ENCODE results near the gene METTL18. TPM values are rescaled to one million over a fixed set of nuclear protein-coding genes. Genes with fewer than 3 reads are reported as not detected.
A peak's percentile ranks its signal among the peaks of the same experiment; 100 is the strongest.
"Not testable (repeated sequence)": the region's sequence is repeated elsewhere in the genome, so short reads cannot be mapped to it uniquely, and the experiment has no call there.

Gene METTL18
- 1 to 10 TPM; 5.1 to 6.3 TPM for total RNA-seq
- long read RNA-seq, partial matches to known transcripts = 0 of 4 reads
- long read RNA-seq, other reads (novel, unspliced or antisense) = 0 of 4 reads

DNA sequence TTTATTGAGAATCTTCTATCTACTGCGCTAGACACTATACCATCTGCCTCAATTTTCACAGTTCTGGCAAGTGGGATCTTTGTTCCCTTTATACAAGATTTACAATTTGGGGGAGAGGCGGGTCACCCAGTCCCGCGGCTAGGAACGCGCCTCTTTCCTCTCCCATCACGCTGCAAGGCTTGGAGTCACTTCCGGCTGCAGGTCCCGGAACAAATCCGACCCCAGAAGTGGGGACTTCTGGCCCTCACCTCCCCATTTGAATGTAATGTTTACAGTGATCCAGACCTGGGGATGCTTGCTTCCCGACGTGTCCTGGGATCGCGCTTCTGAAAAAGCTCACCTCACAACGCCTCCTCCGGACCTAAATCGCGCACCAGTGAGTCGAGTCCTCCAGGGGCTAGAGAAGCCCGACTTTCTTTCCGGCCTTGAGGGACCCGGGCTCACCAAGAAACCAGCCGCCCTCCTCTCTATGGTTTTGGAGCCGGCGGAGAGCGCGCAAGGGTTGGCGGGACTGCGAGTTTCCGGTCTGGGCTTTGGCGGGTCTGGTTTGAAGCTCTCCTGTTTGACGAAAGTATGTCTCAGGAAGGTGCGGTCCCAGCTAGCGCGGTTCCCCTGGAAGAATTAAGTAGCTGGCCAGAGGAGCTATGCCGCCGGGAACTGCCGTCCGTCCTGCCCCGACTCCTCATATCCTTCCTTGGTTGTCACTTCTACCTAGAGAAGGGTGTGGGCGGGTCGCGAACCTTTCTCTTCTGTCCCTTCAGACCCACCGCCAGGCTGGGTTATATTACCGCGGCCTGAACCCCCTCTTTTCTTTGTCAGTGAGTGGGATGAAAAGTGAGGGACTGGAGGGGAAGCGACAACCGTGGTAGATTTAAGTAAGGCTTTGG lies at the start of gene METTL18:
Gene METTL18 (minus strand): TSS at position 378 of the 887 bp plus-strand sequence. CDS start 1,212 bp downstream, outside the sequence.
- ATAC-seq = peak; percentile 100
- intact Hi-C loops (cut with DNase I) = no loop called here
- peak; percentile 92 for DNase-seq

DNA sequence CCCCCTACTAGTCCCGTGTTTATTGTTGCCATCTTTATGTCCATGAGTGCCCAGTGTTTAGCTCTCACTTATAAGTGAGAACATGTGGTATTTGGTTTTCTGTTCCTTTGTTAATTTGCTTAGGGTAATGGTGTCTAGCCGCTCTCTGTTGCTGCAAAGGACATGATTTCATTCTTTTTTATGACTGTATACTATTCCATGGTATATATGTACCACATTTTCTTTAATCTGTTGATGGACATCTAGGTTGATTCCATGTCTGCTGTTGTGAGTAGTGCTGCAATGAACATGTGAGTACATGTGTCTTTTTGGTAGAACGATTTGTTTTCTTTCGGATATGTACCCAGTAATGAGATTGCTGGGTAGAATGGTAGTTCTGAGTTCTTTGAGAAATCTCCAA lies 44.2 kb upstream of the METTL18 start:
- ATAC-seq (no peak), DNase-seq (no peak)
- intact Hi-C loops (cut with DNase I) = no loop called here

DNA sequence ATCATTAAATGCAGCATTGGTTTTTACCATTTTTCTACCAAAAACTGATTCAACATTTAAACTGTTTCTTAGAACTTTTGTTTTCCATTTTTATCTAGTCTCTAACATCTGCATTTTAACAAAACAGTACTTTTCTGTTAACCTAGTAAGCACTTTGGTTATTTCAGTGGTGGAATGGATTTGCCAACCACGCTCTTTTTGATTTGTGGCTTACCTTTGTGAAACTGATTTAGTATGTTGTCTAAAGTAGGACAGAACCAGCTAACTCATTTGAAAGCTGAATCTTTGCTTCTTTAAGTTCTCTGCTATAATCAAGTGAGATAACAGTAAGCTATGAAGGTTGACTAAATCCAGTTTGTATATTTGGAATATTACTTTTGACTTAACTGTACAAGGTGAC lies 41.5 kb upstream of the METTL18 start:
- DNase-seq = no peak
- no peak for ATAC-seq
- intact Hi-C loops (cut with DNase I) = no loop called here

DNA sequence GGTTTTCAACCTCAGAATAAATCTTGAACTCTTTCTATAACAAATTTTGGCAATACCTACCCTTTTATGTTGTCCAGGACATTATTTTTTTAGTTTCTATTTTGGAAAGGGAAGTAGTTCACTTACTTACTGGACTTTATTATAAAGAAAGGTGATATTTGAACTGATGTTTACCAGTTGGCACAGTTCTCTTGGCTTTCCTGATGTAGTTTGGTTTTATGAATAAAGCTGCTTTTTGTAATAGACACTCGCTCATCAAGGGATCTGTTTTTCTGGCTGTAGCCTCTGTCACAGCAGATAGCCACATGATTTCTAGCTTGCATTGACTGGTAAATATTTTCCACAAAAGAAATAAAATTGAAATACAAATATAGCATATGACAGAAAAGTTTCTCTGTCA lies 40.9 kb upstream of the METTL18 start:
- DNase-seq (no peak), ATAC-seq (no peak)
- intact Hi-C loops (cut with DNase I) = no loop called here

DNA sequence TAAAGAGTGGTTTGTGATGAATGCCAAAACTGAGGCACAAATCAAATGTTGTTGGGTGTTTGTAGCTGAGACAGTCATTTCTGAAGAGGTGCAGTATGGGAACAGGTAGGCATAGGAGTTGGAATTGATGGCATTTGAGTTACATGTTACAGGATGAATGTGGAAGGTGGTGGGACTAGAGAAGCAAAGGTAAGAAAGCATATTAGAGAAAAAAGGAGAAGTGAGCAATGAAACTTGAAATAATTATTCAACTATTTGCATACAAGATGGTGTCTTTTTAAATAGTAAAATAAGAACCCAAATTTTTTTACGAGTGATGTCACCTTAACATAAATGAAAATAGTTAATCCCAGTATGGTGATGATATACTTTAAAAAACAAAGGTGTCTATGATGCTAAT lies 40.2 kb upstream of the METTL18 start:
- ATAC-seq = no peak
- intact Hi-C loops (cut with DNase I) = no loop called here
- DNase-seq = no peak

DNA sequence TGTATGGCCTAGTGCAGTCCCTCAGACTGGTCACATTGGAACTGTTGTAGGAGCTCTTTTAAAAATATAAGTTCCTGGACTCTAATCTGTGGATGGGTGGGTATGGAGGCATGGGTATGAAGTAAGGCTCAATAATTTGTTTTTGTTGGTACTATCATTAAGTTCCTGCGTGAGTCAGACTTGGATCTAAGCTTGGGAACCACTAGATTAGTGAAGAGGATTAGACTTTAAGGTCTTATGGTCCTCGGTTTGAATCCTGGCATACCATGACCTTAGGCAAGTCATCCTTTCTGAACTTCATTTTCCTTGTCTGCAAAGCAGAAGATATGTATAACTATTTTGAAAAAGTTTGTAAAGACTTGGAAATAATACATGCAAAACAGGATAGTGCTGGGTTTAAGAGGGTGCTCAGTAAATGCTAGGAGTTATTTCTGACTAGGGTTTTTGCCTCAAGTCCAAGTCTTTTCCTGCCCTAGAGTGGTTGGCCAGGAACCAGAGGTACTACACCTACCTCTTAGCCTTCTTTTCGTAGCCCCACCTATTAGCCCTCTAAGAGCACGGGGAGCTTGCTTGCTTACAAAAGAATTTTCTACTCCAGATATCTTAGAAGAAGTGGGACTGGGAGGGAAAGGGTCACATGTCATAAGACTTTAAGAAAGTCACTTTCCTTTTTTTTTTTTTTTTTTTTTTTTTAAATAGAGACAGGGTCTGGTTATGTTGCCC lies 38.6 kb upstream of the METTL18 start:
- no peak for DNase-seq
- intact Hi-C loops (cut with DNase I) = no loop called here
- no peak for ATAC-seq

DNA sequence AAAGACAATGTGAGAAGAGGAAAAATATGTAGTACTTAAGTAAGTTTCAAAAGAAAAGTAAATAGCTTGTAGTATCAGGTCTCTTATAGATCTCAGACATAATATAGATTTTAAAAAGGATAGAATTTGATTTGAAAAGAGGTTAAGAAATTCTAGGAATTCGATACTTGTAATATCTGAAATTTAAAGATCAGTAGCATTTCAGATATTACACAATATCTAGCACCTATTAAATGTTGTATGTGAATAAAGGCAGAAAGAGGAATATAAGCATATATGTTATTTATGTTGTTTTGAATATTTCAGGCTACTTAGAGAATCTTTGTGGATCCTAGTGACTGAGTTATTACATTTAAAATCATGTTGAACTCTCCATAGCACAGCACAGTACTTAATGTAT lies 35.0 kb upstream of the METTL18 start:
- DNase-seq (no peak), ATAC-seq (no peak)
- intact Hi-C loops (cut with DNase I) = no loop called here

DNA sequence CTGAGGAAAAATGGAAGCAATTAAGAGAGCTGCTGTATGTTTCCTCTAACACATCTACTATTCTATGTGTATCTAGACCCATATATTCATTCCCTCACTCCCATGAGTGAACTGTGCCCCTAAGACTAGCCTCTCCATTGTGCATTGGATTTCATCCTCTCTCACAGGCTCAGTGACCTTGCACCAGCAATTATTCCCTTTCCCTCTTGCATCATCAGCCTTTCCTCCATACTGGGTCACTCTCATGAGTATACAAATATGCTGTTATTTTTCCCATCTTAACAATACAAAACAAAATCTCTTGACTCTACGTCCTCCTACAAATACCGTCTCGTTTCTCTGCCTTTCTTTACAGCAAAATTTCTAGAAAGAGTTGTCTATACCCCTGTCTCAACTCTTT lies 29.4 kb upstream of the METTL18 start:
- intact Hi-C loops (cut with DNase I) = no loop called here
- no peak for ATAC-seq
- DNase-seq = no peak

DNA sequence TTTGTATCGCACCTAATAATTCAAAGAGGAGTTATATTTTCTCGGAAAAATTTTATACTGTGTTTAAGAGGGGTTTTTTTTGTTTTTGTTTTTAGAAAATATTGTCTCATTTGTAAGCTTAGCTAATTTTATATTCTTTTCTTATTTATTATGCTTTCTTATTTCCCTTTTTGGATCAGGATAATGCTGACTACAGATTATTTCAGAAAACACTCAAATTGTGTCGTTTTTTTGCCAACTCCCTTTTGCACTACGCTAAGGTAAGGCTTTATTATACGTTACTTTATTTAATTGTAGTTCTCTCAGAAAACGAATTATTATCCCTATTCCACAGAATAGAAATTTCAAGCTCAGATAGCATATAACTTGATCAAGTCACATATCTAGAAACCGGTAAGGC lies 26.8 kb upstream of the METTL18 start:
- intact Hi-C loops (cut with DNase I) = no loop called here
- no peak for ATAC-seq
- DNase-seq = no peak

DNA sequence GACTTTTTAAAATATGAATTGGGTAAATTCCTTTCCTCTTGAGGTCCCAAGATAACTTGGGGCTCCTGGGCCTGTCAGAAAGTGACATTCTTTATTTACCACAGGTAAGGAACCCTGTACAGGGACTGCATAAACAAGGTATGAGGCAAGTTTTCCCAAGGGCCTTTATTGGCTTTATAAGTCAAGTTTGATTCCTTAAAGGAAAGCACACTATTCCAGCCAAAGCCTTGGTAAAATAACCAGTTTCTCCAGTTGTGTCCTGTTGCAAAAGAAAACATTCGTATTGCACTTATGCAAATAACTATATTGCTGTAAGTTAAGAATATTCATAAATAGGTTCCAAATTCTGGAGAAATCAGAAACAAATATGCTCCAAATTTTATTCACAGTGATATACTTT lies 21.9 kb upstream of the METTL18 start:
- no peak for ATAC-seq
- intact Hi-C loops (cut with DNase I) = no loop called here

DNA sequence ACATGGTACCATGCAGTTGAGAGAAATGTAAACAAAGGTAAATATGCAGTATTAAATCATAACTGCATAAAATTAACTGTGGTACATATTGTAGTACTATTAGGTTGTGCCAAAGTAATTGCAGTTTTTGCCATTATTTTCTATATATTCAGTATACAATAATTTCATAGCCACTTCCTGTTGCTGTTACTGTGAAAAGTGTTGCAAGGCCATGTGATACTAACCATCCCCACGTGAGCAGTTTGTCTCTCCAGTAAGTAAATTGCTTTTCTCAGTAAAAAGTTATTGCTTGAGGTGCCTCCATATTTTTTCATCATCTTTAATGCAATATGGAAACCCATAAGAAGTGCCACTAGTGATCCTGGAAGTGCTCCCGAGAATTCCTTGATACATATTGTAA lies 19.6 kb upstream of the METTL18 start:
- intact Hi-C loops (cut with DNase I) = no loop called here
- no peak for DNase-seq
- ATAC-seq = no peak

More for the DNA sequence above, 21.9 kb upstream of the METTL18 start:
- no peak for DNase-seq

DNA sequence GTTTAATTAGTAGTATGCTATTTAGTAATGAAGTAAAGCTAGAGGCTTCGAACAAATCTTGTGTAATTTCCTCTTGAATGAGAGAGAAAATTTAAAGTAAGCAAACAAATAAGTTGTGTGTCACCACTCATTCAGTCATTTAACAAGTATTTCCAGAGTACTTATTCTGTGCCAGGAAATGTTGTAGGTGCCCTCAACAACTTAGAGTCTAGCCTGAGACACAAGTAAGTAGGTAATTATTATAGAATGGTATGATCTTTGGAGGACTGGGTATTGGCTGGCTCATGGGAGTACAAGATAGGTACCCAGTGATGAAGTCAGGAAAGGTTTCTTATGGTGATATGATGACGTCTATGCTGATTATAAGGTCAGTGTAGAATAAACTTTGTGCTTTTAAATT lies 17.4 kb upstream of the METTL18 start:
- ATAC-seq (no peak), DNase-seq (no peak)
- intact Hi-C loops (cut with DNase I) = no loop called here

DNA sequence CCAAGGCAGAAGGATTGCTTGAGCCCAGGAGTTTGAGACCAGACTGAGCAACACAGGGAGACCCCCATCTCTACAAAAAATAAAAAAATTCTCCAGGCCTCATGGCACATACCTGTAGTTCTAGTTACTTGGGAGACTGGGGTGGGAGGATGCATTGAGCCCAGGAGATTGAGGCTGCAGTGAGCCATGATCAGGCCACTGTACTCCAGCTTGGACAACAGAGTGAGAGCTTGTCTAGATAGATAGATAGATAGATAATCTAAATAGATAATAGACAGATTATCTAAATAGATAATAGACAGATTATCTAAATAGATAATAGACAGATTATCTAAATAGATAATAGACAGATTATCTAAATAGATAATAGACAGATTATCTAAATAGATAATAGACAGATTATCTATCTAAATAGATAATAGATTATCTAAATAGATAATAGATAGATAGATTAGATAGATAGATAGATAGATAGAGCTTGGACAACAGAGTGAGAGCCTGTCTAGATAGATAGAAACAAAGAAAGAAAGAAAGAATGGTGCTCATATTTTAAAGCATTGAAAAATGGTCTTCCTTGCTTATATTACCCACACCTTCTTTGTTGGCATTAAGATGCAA lies 16.8 kb upstream of the METTL18 start:
- intact Hi-C loops (cut with DNase I); ATAC-seq; DNase-seq: not testable (repeated sequence)

DNA sequence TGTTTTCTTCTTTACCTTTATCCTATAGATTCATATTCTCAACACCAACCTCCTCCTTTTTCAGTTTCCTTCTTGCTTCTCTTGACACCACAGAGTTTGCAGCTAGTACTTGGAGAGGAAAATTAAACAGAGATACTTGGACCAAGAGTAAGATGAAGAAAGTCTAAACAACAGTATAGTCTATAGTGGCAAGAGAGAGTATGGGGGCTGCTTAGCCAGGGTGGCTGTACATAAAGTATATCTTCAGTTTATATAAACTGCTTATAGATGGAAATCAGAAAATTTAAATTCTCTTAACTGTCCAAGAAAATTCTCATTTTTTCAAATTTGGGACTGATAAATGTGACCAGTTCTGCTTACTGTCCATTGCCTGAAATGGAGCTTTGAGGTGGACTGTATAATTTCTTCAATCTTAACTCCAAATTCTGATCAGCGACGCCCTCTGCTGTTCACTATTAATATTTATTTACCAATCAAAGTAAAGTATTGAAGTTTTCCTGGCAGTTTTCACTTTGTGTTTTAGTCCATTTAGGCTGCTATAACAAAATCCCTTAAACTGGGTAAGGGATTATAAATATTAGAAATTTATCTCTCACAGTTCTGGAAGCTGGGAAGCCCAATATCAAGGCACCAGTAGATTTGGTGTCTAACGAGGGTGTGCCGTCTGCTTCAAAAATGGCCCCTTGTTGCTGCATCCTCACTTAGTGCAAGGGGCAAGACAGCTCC lies 14.8 kb upstream of the METTL18 start:
- DNase-seq = peak; percentile 23
- intact Hi-C loops (cut with DNase I) = loop anchor here in 1 of 2 donors (5.0 kb wide), 2 partner anchors 207 to 257 kb away; no protein-coding TSS in a partner anchor
- ATAC-seq = no peak

DNA sequence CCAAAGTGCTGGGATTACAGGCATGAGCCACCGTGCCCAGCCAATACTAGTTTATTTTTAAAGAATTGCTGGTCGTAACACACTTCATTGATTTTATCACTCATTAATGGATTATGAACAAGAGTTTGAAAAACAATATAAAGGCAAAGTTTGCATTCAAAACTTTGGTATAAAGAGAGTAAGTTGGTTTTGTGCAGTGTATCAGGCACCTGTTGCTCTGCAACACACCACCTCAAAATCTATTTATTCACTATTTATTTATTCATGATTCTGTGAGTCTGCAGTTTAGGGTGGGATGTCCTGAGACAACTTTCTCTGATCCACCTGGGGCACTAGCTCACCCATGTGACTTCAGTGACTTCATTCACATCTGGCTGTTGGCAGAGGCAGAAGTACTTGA lies 10.2 kb upstream of the METTL18 start:
- ATAC-seq (no peak), DNase-seq (no peak)
- intact Hi-C loops (cut with DNase I) = loop anchor here in 1 of 2 donors (5.0 kb wide), 2 partner anchors 203 to 253 kb away; no protein-coding TSS in a partner anchor

DNA sequence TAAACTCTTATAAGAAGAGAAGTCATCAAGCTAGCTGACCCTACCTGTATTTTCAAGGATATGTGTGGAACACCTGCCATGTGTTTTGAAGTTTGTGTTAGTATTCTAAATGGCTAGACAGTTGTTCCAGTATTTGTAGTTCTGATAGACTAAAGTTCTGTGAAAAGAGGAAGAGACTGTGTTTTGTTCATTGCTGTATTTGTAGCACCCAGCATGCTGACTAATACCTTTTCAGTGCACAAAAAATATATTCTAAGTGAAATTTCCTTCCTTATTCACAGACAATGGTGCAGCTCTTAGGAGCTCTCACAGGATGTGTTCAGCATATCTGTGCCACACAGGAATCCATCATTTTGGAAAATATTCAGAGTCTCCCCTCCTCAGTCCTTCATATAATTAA lies 8.2 kb upstream of the METTL18 start:
- intact Hi-C loops (cut with DNase I) = no loop called here
- ATAC-seq (no peak), DNase-seq (no peak)

DNA sequence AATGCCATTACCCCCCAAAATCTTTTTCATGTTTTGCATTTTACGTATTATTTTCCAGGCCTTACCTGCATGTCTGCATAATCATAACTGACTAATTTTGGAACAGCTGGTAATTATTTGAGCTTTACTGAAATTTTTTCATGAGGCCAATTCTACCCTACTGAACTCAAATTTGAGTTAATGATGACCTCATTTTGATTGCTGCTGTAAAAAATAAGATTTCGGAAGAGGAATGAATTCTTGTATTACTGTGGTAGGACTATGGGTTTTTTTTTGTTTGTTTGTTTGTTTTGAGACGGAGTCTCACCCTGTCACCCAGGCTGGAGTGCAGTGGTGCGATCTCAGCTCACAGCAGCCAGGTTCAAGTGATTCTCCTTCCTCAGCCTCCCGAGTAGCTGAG lies 2.6 kb upstream of the METTL18 start:
- intact Hi-C loops (cut with DNase I) = no loop called here
- DNase-seq (no peak), ATAC-seq (no peak)

DNA sequence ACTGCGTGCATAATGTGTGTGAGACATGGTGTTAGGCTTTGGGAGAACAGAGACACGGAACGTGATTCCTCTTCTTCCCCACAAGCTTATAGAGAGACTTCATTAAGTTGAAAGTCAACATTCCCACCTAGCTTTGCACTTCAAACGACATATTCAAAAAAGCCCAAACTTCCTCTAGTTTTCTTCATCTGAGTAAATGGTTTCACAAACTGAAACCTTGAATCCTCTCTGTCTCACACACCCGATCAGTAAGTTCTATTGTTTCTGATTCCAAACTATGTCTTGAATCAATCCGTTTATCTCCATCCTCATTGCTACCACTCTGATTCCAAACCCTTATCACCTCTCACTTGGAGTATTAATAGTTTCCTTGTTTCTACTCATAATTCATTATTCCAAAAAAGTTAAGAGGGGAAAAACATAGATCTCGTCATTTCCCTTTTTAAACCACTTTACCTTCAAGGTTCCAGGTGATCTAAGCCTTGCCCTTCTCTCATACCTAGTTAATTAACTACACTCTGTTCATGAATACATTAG lies 1.6 kb upstream of the METTL18 start:
- intact Hi-C loops (cut with DNase I) = no loop called here
- DNase-seq = no peak
- no peak for ATAC-seq

DNA sequence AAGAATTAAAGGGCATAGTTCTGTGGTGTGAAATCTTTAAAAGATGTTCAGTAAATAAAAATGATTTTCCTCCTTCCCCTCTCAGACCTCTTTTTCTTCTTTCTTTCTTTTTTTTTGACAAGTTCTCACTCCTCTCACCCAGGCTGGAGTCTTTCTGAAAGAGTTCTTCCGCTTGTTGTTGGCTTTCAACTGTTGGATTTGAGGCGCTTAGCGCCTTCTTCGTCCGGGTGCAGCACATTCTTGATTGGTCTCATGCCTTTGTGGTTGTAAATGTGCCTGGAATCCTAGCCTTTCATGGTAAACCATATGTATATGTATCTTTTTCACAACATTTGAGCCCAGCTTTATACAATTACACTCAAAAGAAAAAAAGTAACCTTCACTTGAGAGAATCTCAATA lies 980 bp upstream of the METTL18 start:
- DNase-seq (no peak), ATAC-seq (no peak)
- intact Hi-C loops (cut with DNase I) = no loop called here

All from left cardiac atrium (tissue), 4 donors.